Naive thymus-derived CD8-positive, alpha-beta T cell (primary cell): Measurements from ENCODE around the gene PPP1R13L. TPM values are rescaled to one million over a fixed set of nuclear protein-coding genes. Genes with fewer than 3 reads are reported as not detected.
A peak's percentile ranks its signal among the peaks of the same experiment; 100 is the strongest.

Experiments used
- ATAC-seq, 2 donors: fragments of 150-1000 bp; cut with Tn5 transposase in 1 of 2; sonication (Bioruptor Pico), chemical (Tn5 transposase) in 1 of 2; 1 replicate in 1 of 2; 2 replicates in 1 of 2; pipeline ENCODE4 v1.10.0; 2021; ENCODE audit warnings: mild to moderate bottlenecking in 2 of 2, moderate library complexity in 2 of 2
- POLR2A ChIA-PET: fragments of 350-600 bp; sonication (Branson Sonifier 250); formaldehyde crosslinking; loops from one replicate; lab custom pipeline; 2021; ENCODE audit warnings: antibody characterized with exemption; lab: Charles Lee
- DNase-seq, 10 donors: peaks; one replicate each; pipeline versions ENCODE4 v3.0.0 to v3.0.0-alpha.2; 2020 to 2022
- H3K27ac Mint-ChIP-seq, 10 donors: one replicate each; pipeline ENCODE4 v1.8.0; 2020 to 2022; ENCODE audit warnings: mild to moderate bottlenecking in 10 of 10, mixed read lengths in 10 of 10, moderate library complexity in 4 of 10, inconsistent platforms in 1 of 10
- H3K27me3 Mint-ChIP-seq, 5 donors: one replicate each; pipeline ENCODE4 v1.8.0; 2021 to 2022; ENCODE audit warnings: mixed read lengths in 5 of 5
- H3K36me3 Mint-ChIP-seq, 3 donors: one replicate each; pipeline ENCODE4 v1.8.0; 2020 to 2022; ENCODE audit warnings: mixed read lengths in 3 of 3, mild to moderate bottlenecking in 2 of 3, inconsistent platforms in 1 of 3
- H3K4me1 Mint-ChIP-seq, 4 donors: one replicate each; pipeline ENCODE4 v1.8.0; 2021 to 2022; ENCODE audit warnings: mixed read lengths in 4 of 4
- H3K4me3 Mint-ChIP-seq, 10 donors: one replicate each; pipeline ENCODE4 v1.8.0; 2020 to 2022; ENCODE audit warnings: mild to moderate bottlenecking in 10 of 10, mixed read lengths in 10 of 10, moderate library complexity in 6 of 10, inconsistent platforms in 1 of 10
- H3K9me3 Mint-ChIP-seq, 9 donors: one replicate each; pipeline ENCODE4 v1.8.0; 2020 to 2022; ENCODE audit warnings: mixed read lengths in 9 of 9, mild to moderate bottlenecking in 3 of 9, inconsistent platforms in 1 of 9, moderate library complexity in 1 of 9
- polyA plus RNA-seq, 3 donors: library from polyadenylated mRNA; unstranded; fragments of 300-500 nt; fragmentation: Illumina TruSeq; gene quantifications; one replicate each; pipeline ENCODE4 v1.2.3, GENCODE V29; 2021
- total RNA-seq, 8 experiments: library from RNA in 2 of 8; stranded (reverse) in 2 of 8; gene quantifications; one replicate each; pipeline ENCODE4 v1.2.3 and lab custom pipeline; 2021 to 2026

The PPP1R13L gene
- total and polyA plus RNA-seq, 5 experiments from 2014 or later, result 0.64 to 13.2 (median 2.5) TPM

DNA sequence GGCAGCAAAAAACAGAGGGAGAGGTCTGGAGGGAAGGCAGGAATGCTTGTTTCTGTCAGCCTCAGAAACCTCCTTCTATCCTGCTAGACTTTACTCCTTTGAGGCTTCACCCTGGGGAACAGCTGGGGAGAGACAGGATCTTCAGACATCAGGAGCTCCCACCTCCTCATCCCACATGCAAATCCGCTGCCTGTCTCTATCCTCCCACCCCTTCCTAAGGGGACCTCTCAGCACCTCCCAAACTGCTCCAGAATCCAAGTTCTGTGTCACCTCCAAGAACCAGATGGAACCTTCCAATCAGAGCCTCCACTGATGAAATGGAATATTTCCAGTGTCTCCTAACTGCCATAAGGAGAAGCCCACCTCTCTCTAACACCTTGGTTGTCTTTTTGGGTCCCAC is 24.8 kb downstream of the PPP1R13L start:
- DNase-seq (no peak), ATAC-seq (no peak)
- H3K4me1 Mint-ChIP-seq, result peaks cover 0 to 4% (median 2%) of the 10 kb centered on the region in 4 donors
- no peaks in the 10 kb centered on the region for H3K9me3 Mint-ChIP-seq
- H3K27me3 Mint-ChIP-seq, result peaks cover 4 to 18% (median 7%) of the 10 kb centered on the region in 5 donors
- H3K4me3 Mint-ChIP-seq, result no peak overlapping the region
- POLR2A ChIA-PET, result no interaction called here
- H3K36me3 Mint-ChIP-seq, result no peaks in the 10 kb centered on the region
- no peak overlapping the region for H3K27ac Mint-ChIP-seq

DNA sequence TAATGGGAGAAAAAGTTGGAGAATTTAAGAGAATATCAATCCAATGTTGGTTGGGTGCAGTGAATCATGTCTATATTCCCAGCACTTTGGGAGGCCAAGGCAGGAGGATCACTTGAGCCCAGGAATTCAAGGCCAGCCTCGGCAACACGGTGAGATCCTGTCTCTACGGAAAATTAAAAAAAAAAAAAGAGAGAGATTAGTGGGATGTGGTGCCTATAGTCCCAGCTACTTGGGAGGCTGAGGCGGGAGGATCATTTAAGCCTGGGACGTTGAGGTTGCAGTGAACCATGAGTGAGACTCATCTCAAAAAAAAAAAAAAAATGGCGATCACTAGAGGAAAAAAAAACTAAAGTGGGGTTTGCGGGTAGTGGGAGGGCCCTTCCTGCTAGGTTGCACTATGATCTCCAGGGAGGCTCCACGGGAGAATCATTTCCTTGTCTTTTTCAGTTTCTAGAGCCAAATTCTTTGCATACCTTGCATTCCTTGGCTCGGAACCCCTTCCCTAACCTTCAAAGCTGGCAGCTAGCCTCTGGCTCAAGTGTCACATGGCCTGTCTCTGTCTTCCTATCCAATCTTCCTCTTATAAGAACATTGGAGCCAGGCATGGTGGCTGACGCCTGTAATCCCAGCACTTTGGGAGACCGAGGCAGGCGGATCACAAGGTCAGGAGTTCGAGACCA is 28.7 kb downstream of the PPP1R13L start:
- H3K27ac Mint-ChIP-seq, result peak overlapping the region in 1 of 10 donors; percentile 33
- peaks cover 0 to 5% (median 0%) of the 10 kb centered on the region in 5 donors for H3K27me3 Mint-ChIP-seq
- POLR2A ChIA-PET, result interaction anchor here (0.6 kb wide), 1 partner anchor 77 kb away, joined by 5 read pairs; no protein-coding TSS in a partner anchor
- DNase-seq, result no peak
- ATAC-seq, result no peak
- H3K4me3 Mint-ChIP-seq, result no peak overlapping the region
- H3K9me3 Mint-ChIP-seq, result no peaks in the 10 kb centered on the region
- H3K36me3 Mint-ChIP-seq, result no peaks in the 10 kb centered on the region
- H3K4me1 Mint-ChIP-seq, result no peaks in the 10 kb centered on the region

DNA sequence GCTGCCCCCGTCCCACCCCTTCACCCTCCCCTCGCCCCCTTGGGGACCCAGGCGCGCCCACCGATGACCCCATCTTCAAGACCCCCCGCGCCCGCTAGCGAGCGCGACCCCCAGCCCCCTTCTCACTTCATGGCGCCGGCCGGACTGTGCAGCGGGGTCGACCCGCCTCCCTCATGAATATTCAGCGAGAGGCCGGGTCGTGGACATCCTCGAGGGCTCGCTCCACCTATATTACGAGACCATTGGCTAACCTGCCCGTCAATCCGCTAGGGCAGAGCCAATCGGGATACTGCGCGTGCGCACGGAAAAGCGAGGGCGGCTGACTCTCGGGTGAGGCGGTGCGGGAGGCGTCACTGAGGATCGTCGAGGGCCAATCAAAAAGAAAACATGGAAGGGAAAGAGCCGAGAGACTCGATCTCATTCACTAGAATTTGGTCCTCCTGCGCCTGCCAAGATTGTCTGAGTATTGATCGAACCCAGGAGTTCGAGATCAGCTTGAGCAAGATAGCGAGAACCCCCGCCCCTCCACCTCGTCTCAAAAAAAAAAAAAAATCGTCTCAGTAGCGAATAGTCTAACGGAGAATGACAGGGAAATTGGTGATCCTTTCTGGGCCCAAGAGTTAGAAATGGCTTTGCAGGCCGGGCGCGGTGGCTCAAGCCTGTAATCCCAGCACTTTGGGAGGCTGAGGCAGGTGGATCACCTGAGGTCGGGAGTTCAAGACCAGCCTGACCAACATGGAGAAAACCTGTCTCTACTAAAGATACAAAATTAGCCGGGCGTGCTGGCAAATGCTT is 34.3 kb downstream of the PPP1R13L start, which contains the start of gene ERCC2:
Gene ERCC2 (minus strand): TSS at position 164 of the 795 bp plus-strand sequence. CDS start 33 bp downstream, at position 131.
- peak; percentile 98 to 99 for ATAC-seq
- Mint-ChIP-seq H3K36me3 (no peaks in the 10 kb centered on the region), H3K27ac (peak within 1 kb of the TSS; percentile 97 to 99 (median 98)), H3K4me3 (peak within 1 kb of the TSS; percentile 75 to 98 (median 96)), H3K9me3 (no peaks in the 10 kb centered on the region), H3K27me3 (peaks cover 0 to 2% (median 0%) of the 10 kb centered on the region in 5 donors), H3K4me1 (peaks cover 1 to 29% (median 18%) of the 10 kb centered on the region in 4 donors)
- POLR2A ChIA-PET, result interaction anchor here (1.0 kb wide), 1 partner anchor 278 kb away, joined by 3 read pairs; the partner anchor contains the start of gene PPP1R37
- DNase-seq, result peak; percentile 97 to 100 (median 100)

GRCh38 chr19:45368737-45369340 is 36.0 kb downstream of the PPP1R13L start:
- peaks cover 1 to 29% (median 18%) of the 10 kb centered on the region in 4 donors for H3K4me1 Mint-ChIP-seq
- H3K9me3 Mint-ChIP-seq, result no peaks in the 10 kb centered on the region
- DNase-seq (no peak), ATAC-seq (no peak)
- H3K27me3 Mint-ChIP-seq, result peaks cover 0 to 1% (median 0%) of the 10 kb centered on the region in 5 donors
- POLR2A ChIA-PET, result no interaction called here
- peak overlapping the region in 2 of 10 donors; percentile 36 to 37 for H3K27ac Mint-ChIP-seq
- peak overlapping the region in 9 of 10 donors; percentile 42 to 96 (median 67) for H3K4me3 Mint-ChIP-seq
- peaks cover 0 to 7% (median 0%) of the 10 kb centered on the region in 3 donors for H3K36me3 Mint-ChIP-seq

- POLR2A ChIA-PET, result no interaction called here
- Mint-ChIP-seq H3K36me3 (peaks cover 0 to 7% (median 0%) of the 10 kb centered on the region in 3 donors), H3K27ac (peak overlapping the region in 2 of 10 donors; percentile 38 to 58), H3K4me3 (peak overlapping the region in 6 of 10 donors; percentile 15 to 51 (median 44)), H3K27me3 (peaks cover 0 to 1% (median 0%) of the 10 kb centered on the region in 5 donors), H3K4me1 (peaks cover 1 to 29% (median 18%) of the 10 kb centered on the region in 4 donors), H3K9me3 (no peaks in the 10 kb centered on the region)
- ATAC-seq (no peak), DNase-seq (no peak)
These were observed 36.7 kb downstream of the PPP1R13L start for GRCh38 chr19:45368127-45368526.

DNA sequence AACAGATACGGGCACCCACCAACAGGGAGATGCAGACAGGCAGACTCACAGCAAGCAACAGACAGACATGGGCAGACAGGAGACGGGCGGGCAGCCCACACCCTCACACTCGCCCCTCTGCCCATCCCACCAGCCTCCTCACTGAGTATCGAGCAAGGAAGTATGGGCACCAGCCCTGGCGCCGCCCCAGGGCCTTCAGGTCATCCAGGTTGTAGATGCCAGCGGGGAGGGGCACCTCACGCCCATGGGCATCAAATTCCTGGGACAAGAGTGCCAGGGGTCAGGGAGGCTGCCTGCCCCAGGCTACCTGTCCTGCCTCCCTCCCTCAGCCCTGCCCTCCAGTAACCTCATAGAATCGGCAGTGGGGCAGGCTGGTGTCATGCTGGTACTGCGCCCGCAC is 40.2 kb downstream of the PPP1R13L start:
- H3K27me3 Mint-ChIP-seq, result no peaks in the 10 kb centered on the region

DNA sequence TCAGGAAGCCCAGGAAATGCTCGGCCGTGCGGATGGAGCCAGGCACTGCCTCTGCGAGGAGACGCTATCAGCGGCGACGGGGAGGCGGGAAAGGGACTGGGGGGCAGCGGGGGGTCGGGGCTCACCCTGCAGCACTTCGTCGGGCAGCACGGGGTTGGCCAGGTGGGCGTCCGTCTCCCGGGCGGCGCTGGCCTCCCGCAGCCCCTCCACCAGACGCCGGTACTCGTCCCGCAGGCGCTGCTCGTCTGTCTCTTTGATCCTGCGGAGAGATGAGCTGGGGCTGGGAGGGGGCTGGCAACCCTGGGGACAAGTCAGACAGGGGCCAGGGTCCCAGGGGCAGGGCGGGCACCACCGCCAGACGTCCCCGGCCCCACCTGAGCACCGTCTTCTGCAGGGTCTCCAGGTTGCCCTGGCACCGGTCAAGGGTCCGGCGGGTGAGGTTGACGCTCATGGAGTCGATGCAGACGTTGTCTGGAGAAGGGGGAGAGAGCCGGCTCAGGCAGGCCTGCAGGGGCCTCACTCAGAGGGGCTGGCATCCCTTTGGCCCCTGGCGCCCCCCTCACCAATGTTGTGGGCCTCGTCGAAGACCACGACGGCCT is 40.9 kb downstream of the PPP1R13L start:
- no peak for DNase-seq
- no peaks in the 10 kb centered on the region for H3K9me3 Mint-ChIP-seq
- no peak for ATAC-seq
- H3K27me3 Mint-ChIP-seq, result no peaks in the 10 kb centered on the region
- POLR2A ChIA-PET, result interaction anchor here (0.7 kb wide), 1 partner anchor 1103 kb away, joined by 3 read pairs; no protein-coding TSS in a partner anchor
- H3K4me1 Mint-ChIP-seq, result peaks cover 0 to 14% (median 8%) of the 10 kb centered on the region in 4 donors
- no peak overlapping the region for H3K4me3 Mint-ChIP-seq
- H3K27ac Mint-ChIP-seq, result no peak overlapping the region
- peaks cover 0 to 26% (median 3%) of the 10 kb centered on the region in 3 donors for H3K36me3 Mint-ChIP-seq

More for the DNA sequence above, 40.2 kb downstream of the PPP1R13L start:
- Mint-ChIP-seq H3K36me3 (peaks cover 0 to 19% (median 2%) of the 10 kb centered on the region in 3 donors), H3K4me3 (no peak overlapping the region), H3K4me1 (peaks cover 0 to 19% (median 12%) of the 10 kb centered on the region in 4 donors), H3K9me3 (no peaks in the 10 kb centered on the region), H3K27ac (peak overlapping the region in 1 of 10 donors; percentile 15)
- ATAC-seq (no peak), DNase-seq (no peak)
- POLR2A ChIA-PET, result no interaction called here

DNA sequence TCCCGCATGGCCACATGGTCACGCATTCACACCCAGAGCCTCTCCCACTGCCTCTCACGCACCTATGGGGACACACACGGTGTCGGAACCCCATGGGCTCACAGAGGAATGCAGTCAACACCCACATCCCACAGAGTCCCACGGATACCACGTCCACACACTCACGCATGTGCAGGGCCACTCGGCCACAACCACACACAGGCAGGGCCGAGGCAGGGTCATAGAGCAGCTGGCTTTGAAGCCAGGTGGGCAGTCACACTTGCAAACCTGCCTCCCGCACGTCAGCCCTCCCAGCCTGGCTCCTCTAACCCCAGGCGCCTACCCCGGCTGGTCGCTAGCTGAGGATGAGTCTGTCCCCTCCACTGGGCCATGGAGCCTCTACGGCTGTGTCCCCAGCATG is 42.6 kb downstream of the PPP1R13L start:
- POLR2A ChIA-PET, result no interaction called here
- DNase-seq (no peak), ATAC-seq (no peak)
- no peaks in the 10 kb centered on the region for H3K27me3 Mint-ChIP-seq
- no peak overlapping the region for H3K4me3 Mint-ChIP-seq
- peaks cover 0 to 38% (median 4%) of the 10 kb centered on the region in 3 donors for H3K36me3 Mint-ChIP-seq
- peak overlapping the region in 2 of 10 donors; percentile 28 to 38 for H3K27ac Mint-ChIP-seq
- H3K9me3 Mint-ChIP-seq, result no peaks in the 10 kb centered on the region
- peaks cover 0 to 1% (median under 1%) of the 10 kb centered on the region in 4 donors for H3K4me1 Mint-ChIP-seq

- ATAC-seq (no peak), DNase-seq (no peak)
- Mint-ChIP-seq H3K4me1 (peaks cover 0 to 1% (median under 1%) of the 10 kb centered on the region in 4 donors), H3K9me3 (no peaks in the 10 kb centered on the region), H3K27me3 (no peaks in the 10 kb centered on the region), H3K27ac (peak overlapping the region in 2 of 10 donors; percentile 28 to 53), H3K36me3 (peaks cover 0 to 40% (median 8%) of the 10 kb centered on the region in 3 donors), H3K4me3 (no peak overlapping the region)
- POLR2A ChIA-PET, result no interaction called here
These were observed 43.3 kb downstream of the PPP1R13L start for GRCh38 chr19:45361608-45362007.

GRCh38 chr19:45358213-45358792 is 46.6 kb downstream of the PPP1R13L start:
- peak overlapping the region in 2 of 10 donors; percentile 15 to 76 for H3K27ac Mint-ChIP-seq
- no peaks in the 10 kb centered on the region for H3K27me3 Mint-ChIP-seq
- DNase-seq, result no peak
- peaks cover 0 to 51% (median 14%) of the 10 kb centered on the region in 3 donors for H3K36me3 Mint-ChIP-seq
- no peak overlapping the region for H3K4me3 Mint-ChIP-seq
- POLR2A ChIA-PET, result no interaction called here
- no peaks in the 10 kb centered on the region for H3K9me3 Mint-ChIP-seq
- ATAC-seq, result no peak
- H3K4me1 Mint-ChIP-seq, result peaks cover 0 to 5% (median under 1%) of the 10 kb centered on the region in 4 donors

DNA sequence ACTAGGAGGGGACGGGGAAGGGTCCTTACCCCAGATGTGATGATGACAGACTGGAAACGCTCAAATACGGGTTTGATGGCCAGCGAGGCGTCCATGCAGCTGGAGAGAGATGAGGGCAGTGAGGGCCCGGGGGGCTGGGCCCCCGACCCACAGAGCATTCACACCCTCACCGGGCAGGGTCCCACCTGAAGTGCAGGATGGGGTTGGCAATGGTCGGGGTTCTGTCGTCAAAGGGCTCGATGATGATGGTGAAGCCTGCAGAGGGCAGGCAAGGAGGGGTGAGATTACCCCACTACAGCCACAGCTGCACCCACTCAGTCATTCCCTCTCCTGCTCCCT is 47.5 kb downstream of the PPP1R13L start:
- POLR2A ChIA-PET, result no interaction called here
- peaks cover 0 to 57% (median 14%) of the 10 kb centered on the region in 3 donors for H3K36me3 Mint-ChIP-seq
- no peak for ATAC-seq

More for the DNA sequence above, 47.5 kb downstream of the PPP1R13L start:
- peaks cover 0 to 5% (median under 1%) of the 10 kb centered on the region in 4 donors for H3K4me1 Mint-ChIP-seq
- H3K9me3 Mint-ChIP-seq, result no peaks in the 10 kb centered on the region
- no peak for DNase-seq
- H3K27me3 Mint-ChIP-seq, result no peaks in the 10 kb centered on the region
- peak overlapping the region in 1 of 10 donors; percentile 78 for H3K27ac Mint-ChIP-seq
- H3K4me3 Mint-ChIP-seq, result no peak overlapping the region
